Fibroblast of lung (primary cell): ENCODE results near the gene P4HA1. TPM values are rescaled to one million over a fixed set of nuclear protein-coding genes. Genes with fewer than 3 reads are reported as not detected.

ENCODE experiments used
- DNase-seq, 2 donors: peaks; one replicate each; pipeline versions ENCODE4 v3.0.0 to v3.0.0-alpha.2; 2010; ENCODE audit warnings: low read depth in 2 of 2
- H2AFZ ChIP-seq: 2 replicates; pipeline ENCODE4 v1.5.1; 2012; ENCODE audit warnings: low read length, control low read depth, inconsistent platforms
- H3K27ac ChIP-seq: 2 replicates; pipeline ENCODE4 v1.5.1; 2011; ENCODE audit warnings: low read length, control low read depth; ENCODE audit not compliant: insufficient read depth
- H3K27me3 ChIP-seq: 2 replicates; pipeline ENCODE4 v1.5.1; 2011; ENCODE audit warnings: mild to moderate bottlenecking, low read length; ENCODE audit not compliant: control insufficient read depth, insufficient read depth
- H3K36me3 ChIP-seq: 2 replicates; pipeline ENCODE4 v1.5.1; 2011; ENCODE audit warnings: low read length; ENCODE audit not compliant: control insufficient read depth, insufficient read depth
- H3K4me1 ChIP-seq: 2 replicates; pipeline ENCODE4 v1.5.1; 2011; ENCODE audit warnings: low read length; ENCODE audit not compliant: control insufficient read depth, insufficient read depth; ENCODE audit errors: extremely low read depth
- H3K4me2 ChIP-seq: 2 replicates; pipeline ENCODE4 v1.5.1; 2011; ENCODE audit warnings: low read length, control low read depth; ENCODE audit not compliant: insufficient read depth; ENCODE audit errors: extremely low read depth
- H3K4me3 ChIP-seq, 4 experiments: fragments of 200-600 bp in 1 of 4; sonication (generic) in 1 of 4; replicated peaks in 1 of 4; 2 replicates each; pipeline ENCODE4 v1.5.1; 2011 to 2016; ENCODE audit warnings: low read length in 4 of 4, low read depth in 3 of 4, mild to moderate bottlenecking in 3 of 4, control low read depth in 2 of 4, inconsistent platforms in 1 of 4, mixed read lengths in 1 of 4; ENCODE audit not compliant: insufficient read depth in 1 of 4; ENCODE audit errors: control extremely low read depth in 1 of 4
- H3K79me2 ChIP-seq: 2 replicates; pipeline ENCODE4 v1.5.1; 2012; ENCODE audit warnings: mild to moderate bottlenecking, low read length, inconsistent platforms; ENCODE audit not compliant: control insufficient read depth, insufficient read depth
- H3K9ac ChIP-seq: 2 replicates; pipeline ENCODE4 v1.5.1; 2011; ENCODE audit warnings: mild to moderate bottlenecking, low read length, control low read depth; ENCODE audit not compliant: insufficient read depth
- H3K9me3 ChIP-seq: 2 replicates; pipeline ENCODE4 v1.5.1; 2012; ENCODE audit warnings: low read depth, low read length; ENCODE audit not compliant: control insufficient read depth, insufficient read depth
- H4K20me1 ChIP-seq: 2 replicates; pipeline ENCODE4 v1.5.1; 2011; ENCODE audit warnings: low read length; ENCODE audit not compliant: control insufficient read depth, insufficient read depth; ENCODE audit errors: extremely low read depth
- EZH2 ChIP-seq: IDR thresholded peaks from 2 replicates; pipeline ENCODE4 v1.5.1; 2012; ENCODE audit warnings: low read length, control low read depth, mild to moderate bottlenecking; ENCODE audit errors: missing control alignments
- polyA plus RNA-seq, 2 donors: library from polyadenylated mRNA; depleted of rRNA in 1 of 2; stranded (reverse) in 1 of 2; unstranded in 1 of 2; fragments of >200 nt; gene quantifications; 2 replicates each; pipeline ENCODE4 v1.2.1, GENCODE V29; 2011 to 2012; ENCODE audit warnings: missing spikeins in 1 of 2
- total RNA-seq: library from RNA; depleted of rRNA; stranded (reverse); fragments of >200 nt; gene quantifications from 2 replicates; pipeline ENCODE4 v1.2.1, GENCODE V29; 2014
- TF ChIP-seq, protein P1 (sequence below), 2 donors: IDR thresholded peaks in 1 of 2; conservative IDR thresholded peaks in 1 of 2; 1 replicate in 1 of 2; 2 replicates in 1 of 2; pipeline ENCODE4 v1.5.1; 2011 to 2012; ENCODE audit warnings: low read length in 2 of 2, control low read depth in 1 of 2, inconsistent platforms in 1 of 2, low read depth in 1 of 2, mild to moderate bottlenecking in 1 of 2

P4HA1 gene
- total and polyA plus RNA-seq, 2 donors (not counting 1 experiment from before 2014, with no cell fraction given), result 147 to 226 TPM

DNA sequence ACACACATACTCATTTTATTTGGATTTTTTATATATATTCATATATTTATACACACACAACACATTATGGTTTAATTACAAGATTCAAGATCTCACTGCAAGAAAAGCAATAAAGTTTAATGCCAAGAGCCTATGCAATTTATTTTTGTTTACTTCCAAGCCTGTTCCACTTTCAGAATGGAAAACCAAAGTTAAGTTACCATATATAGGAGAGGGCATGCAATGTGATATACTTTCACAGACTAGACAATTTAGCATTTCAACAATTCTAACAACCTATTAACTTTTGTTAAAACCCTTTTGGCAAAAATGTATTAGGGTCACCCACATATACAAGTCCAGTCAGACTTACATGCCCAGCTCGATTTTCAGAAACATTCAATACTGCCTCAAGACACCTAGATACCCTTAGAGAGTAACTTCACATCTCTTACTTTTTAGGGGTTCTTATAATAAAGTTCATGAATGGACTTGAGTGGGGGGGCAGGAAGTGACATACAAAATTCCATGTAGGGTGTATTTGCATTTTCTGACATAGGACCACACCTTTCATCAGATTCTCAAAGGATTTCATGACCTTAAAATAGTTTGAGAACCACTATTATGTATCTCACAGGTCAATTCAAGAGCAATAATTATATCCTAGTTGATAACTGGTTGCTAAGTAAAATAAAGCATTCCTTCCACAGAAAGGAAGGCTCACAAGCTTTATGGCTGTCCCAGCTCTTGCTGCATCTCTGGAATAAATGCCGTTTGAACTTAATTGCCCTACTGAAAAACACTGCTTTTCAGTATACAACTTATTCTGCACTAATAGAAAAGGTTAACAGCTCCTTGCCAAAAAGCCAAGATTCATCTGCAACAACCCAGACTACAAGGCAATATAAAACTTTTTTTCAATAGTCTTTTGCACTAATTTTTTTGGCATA lies 2.5 kb downstream of the P4HA1 start:
- peak overlapping the region; percentile 94 for H3K4me2 ChIP-seq
- H3K4me1 ChIP-seq, result peaks cover 4% of the 10 kb centered on the region
- peak; percentile 39 to 45 for DNase-seq
- H3K36me3 ChIP-seq, result no peaks in the 10 kb centered on the region
- TF ChIP-seq, protein P1, sequence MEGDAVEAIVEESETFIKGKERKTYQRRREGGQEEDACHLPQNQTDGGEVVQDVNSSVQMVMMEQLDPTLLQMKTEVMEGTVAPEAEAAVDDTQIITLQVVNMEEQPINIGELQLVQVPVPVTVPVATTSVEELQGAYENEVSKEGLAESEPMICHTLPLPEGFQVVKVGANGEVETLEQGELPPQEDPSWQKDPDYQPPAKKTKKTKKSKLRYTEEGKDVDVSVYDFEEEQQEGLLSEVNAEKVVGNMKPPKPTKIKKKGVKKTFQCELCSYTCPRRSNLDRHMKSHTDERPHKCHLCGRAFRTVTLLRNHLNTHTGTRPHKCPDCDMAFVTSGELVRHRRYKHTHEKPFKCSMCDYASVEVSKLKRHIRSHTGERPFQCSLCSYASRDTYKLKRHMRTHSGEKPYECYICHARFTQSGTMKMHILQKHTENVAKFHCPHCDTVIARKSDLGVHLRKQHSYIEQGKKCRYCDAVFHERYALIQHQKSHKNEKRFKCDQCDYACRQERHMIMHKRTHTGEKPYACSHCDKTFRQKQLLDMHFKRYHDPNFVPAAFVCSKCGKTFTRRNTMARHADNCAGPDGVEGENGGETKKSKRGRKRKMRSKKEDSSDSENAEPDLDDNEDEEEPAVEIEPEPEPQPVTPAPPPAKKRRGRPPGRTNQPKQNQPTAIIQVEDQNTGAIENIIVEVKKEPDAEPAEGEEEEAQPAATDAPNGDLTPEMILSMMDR (conservative IDR thresholded peaks at IDR 0.05 in 1 of 2, IDR thresholded peaks at IDR 0.05 in 1 of 2; ENCODE audit: low read depth in 1 of 2, low read length in 2 of 2), result no peak
- TF ChIP-seq EZH2, result no peak
- peak overlapping the region; percentile 67 for H3K27ac ChIP-seq
- no peak overlapping the region for H2AFZ ChIP-seq
- peak overlapping the region; percentile 35 to 99 (median 94) for H3K4me3 ChIP-seq
- no peaks in the 10 kb centered on the region for H3K9me3 ChIP-seq
- H3K9ac ChIP-seq, result peak overlapping the region; percentile 51
- peaks cover 61% of the 10 kb centered on the region for H3K79me2 ChIP-seq
- H3K27me3 ChIP-seq, result no peaks in the 10 kb centered on the region
- H4K20me1 ChIP-seq, result no peaks in the 10 kb centered on the region

- H3K79me2 ChIP-seq, result peaks cover 72% of the 10 kb centered on the region
- TF ChIP-seq, protein P1 (conservative IDR thresholded peaks at IDR 0.05 in 1 of 2, IDR thresholded peaks at IDR 0.05 in 1 of 2; ENCODE audit: low read depth in 1 of 2, low read length in 2 of 2), result no peak
- TF ChIP-seq EZH2, result no peak
- H2AFZ ChIP-seq, result no peak overlapping the region
- H3K4me3 ChIP-seq, result no peak overlapping the region
- DNase-seq, result no peak
- H3K9me3 ChIP-seq, result no peaks in the 10 kb centered on the region
- no peak overlapping the region for H3K4me2 ChIP-seq
- H3K9ac ChIP-seq, result no peak overlapping the region
- no peaks in the 10 kb centered on the region for H4K20me1 ChIP-seq
- no peaks in the 10 kb centered on the region for H3K27me3 ChIP-seq
- H3K36me3 ChIP-seq, result no peaks in the 10 kb centered on the region
- peaks cover 11% of the 10 kb centered on the region for H3K4me1 ChIP-seq
- no peak overlapping the region for H3K27ac ChIP-seq
Measured at GRCh38 chr10:73092830-73093229, 3.8 kb downstream of the P4HA1 start.

GRCh38 chr10:73088304-73088703 lies 8.4 kb downstream of the P4HA1 start:
- Histone ChIP-seq H3K79me2 (peaks cover 84% of the 10 kb centered on the region), H2AFZ (no peak overlapping the region), H3K4me1 (peaks cover 11% of the 10 kb centered on the region), H3K27me3 (no peaks in the 10 kb centered on the region), H3K4me3 (no peak overlapping the region), H3K9me3 (no peaks in the 10 kb centered on the region), H3K36me3 (no peaks in the 10 kb centered on the region), H3K4me2 (no peak overlapping the region), H3K27ac (no peak overlapping the region), H4K20me1 (no peaks in the 10 kb centered on the region), H3K9ac (no peak overlapping the region)
- DNase-seq, result peak in 1 of 2 donors; percentile 1
- TF ChIP-seq, protein P1 (conservative IDR thresholded peaks at IDR 0.05 in 1 of 2, IDR thresholded peaks at IDR 0.05 in 1 of 2; ENCODE audit: low read depth in 1 of 2, low read length in 2 of 2), result no peak
- no peak for TF ChIP-seq EZH2
